Measurements from ENCODE around the gene ARHGEF4. TPM values are rescaled to one million over a fixed set of nuclear protein-coding genes. Genes with fewer than 3 reads are reported as not detected.
A peak's percentile ranks its signal among the peaks of the same experiment; 100 is the strongest.

The ARHGEF4 gene
- polyA plus RNA-seq, 3 donors, result 0.05 TPM; not detected in 2

- H3K27ac Mint-ChIP-seq, result no peak overlapping the region
- Histone ChIP-seq H3K36me3 (replicated peaks in 1 of 2; ENCODE audit: control insufficient read depth in 1 of 2, insufficient read depth in 2 of 2, low read length in 2 of 2) (no peaks in the 10 kb centered on the region), H3K4me2 (replicated peaks; ENCODE audit: extremely low read depth, low read length, poor library complexity, severe bottlenecking) (no peak overlapping the region), H3K4me1 (ENCODE audit: control insufficient read depth in 1 of 2, insufficient read depth in 2 of 2, low read length in 2 of 2) (no peaks in the 10 kb centered on the region), H3K9ac (ENCODE audit: insufficient read depth, low read length, poor library complexity, severe bottlenecking) (no peak overlapping the region), H3K9me3 (replicated peaks in 1 of 2; ENCODE audit: control insufficient read depth in 1 of 2, insufficient read depth in 1 of 2, low read length in 2 of 2) (peaks cover 0 to 19% of the 10 kb centered on the region in 2 donors), H3K4me3 (replicated peaks in 1 of 3; ENCODE audit: low read depth in 2 of 3, low read length in 3 of 3) (no peak overlapping the region), H3K27me3 (ENCODE audit: control insufficient read depth in 2 of 2, insufficient read depth in 2 of 2, low read length in 2 of 2) (peaks cover 8 to 23% of the 10 kb centered on the region in 2 donors), H3K79me2 (ENCODE audit: insufficient read depth, low read length) (no peaks in the 10 kb centered on the region), H3K27ac (ENCODE audit: low read depth in 1 of 2, low read length in 2 of 2) (no peak overlapping the region), H4K20me1 (ENCODE audit: insufficient read depth, low read length) (no peaks in the 10 kb centered on the region), H2AFZ (ENCODE audit: insufficient read depth, low read depth, low read length, poor library complexity, severe bottlenecking) (no peak overlapping the region)
- H3K9me3 Mint-ChIP-seq, result peaks cover 8 to 33% (median 16%) of the 10 kb centered on the region in 7 donors
- WGBS (ENCODE audit: insufficient coverage), result no CpG with 5 or more reads among the region's 2 CpGs
- TF ChIP-seq CTCF (IDR thresholded peaks at IDR 0.05), result no peak
- peaks cover 18 to 26% (median 20%) of the 10 kb centered on the region in 3 donors for H3K27me3 Mint-ChIP-seq (ENCODE audit: low read depth in 3 of 3)
- H3K4me3 Mint-ChIP-seq, result peak overlapping the region in 1 of 2 donors; percentile 11
- H3K4me1 Mint-ChIP-seq, result no peaks in the 10 kb centered on the region
- no peak for DNase-seq
- no peaks in the 10 kb centered on the region for H3K36me3 Mint-ChIP-seq
- intact Hi-C loops (cut with micrococcal nuclease), result no loop called here
These were observed 121.2 kb downstream of the ARHGEF4 start for GRCh38 chr2:130957915-130958314.

- intact Hi-C loops (cut with micrococcal nuclease), result no loop called here
- peak overlapping the region in 1 of 2 donors; percentile 43 for H3K4me3 Mint-ChIP-seq
These were observed 126.6 kb downstream of the ARHGEF4 start for GRCh38 chr2:130963196-130963848.

More at GRCh38 chr2:130963196-130963848, 126.6 kb downstream of the ARHGEF4 start:
- no peak overlapping the region for H3K27ac ChIP-seq (ENCODE audit: low read depth in 1 of 2, low read length in 2 of 2)
- no peak for TF ChIP-seq CTCF (IDR thresholded peaks at IDR 0.05)
- no peak overlapping the region for H2AFZ ChIP-seq (ENCODE audit: insufficient read depth, low read depth, low read length, poor library complexity, severe bottlenecking)
- H3K9ac ChIP-seq (ENCODE audit: insufficient read depth, low read length, poor library complexity, severe bottlenecking), result no peak overlapping the region
- no peak overlapping the region for H3K4me3 ChIP-seq (replicated peaks in 1 of 3; ENCODE audit: low read depth in 2 of 3, low read length in 3 of 3)
- H3K4me1 ChIP-seq (ENCODE audit: control insufficient read depth in 1 of 2, insufficient read depth in 2 of 2, low read length in 2 of 2), result peaks cover 0 to 15% of the 10 kb centered on the region in 2 donors
- WGBS (ENCODE audit: insufficient coverage), result 2% methylated on average over 89 of the region's 90 CpGs
- Mint-ChIP-seq H3K36me3 (peaks cover 0 to 2% of the 10 kb centered on the region in 2 donors), H3K9me3 (peaks cover 0 to 16% (median 2%) of the 10 kb centered on the region in 7 donors), H3K27me3 (ENCODE audit: low read depth in 3 of 3) (peaks cover 45 to 58% (median 57%) of the 10 kb centered on the region in 3 donors), H3K4me1 (peaks cover 13% of the 10 kb centered on the region), H3K27ac (no peak overlapping the region)
- no peaks in the 10 kb centered on the region for H4K20me1 ChIP-seq (ENCODE audit: insufficient read depth, low read length)
- H3K4me2 ChIP-seq (replicated peaks; ENCODE audit: extremely low read depth, low read length, poor library complexity, severe bottlenecking), result peak overlapping the region; percentile 48
- peaks cover 33 to 56% of the 10 kb centered on the region in 2 donors for H3K27me3 ChIP-seq (ENCODE audit: control insufficient read depth in 2 of 2, insufficient read depth in 2 of 2, low read length in 2 of 2)
- peaks cover 0 to 23% of the 10 kb centered on the region in 2 donors for H3K9me3 ChIP-seq (replicated peaks in 1 of 2; ENCODE audit: control insufficient read depth in 1 of 2, insufficient read depth in 1 of 2, low read length in 2 of 2)
- no peaks in the 10 kb centered on the region for H3K36me3 ChIP-seq (replicated peaks in 1 of 2; ENCODE audit: control insufficient read depth in 1 of 2, insufficient read depth in 2 of 2, low read length in 2 of 2)
- no peak for DNase-seq
- H3K79me2 ChIP-seq (ENCODE audit: insufficient read depth, low read length), result no peaks in the 10 kb centered on the region

Data from CD14-positive monocyte (primary cell).